ENCODE data around the gene FOXN4.

Gene FOXN4

GRCh38 chr12:109281452-109281851 lies 27.6 kb downstream of the FOXN4 start:
- no peak for DNase-seq (ENCODE audit: low read depth)

DNA sequence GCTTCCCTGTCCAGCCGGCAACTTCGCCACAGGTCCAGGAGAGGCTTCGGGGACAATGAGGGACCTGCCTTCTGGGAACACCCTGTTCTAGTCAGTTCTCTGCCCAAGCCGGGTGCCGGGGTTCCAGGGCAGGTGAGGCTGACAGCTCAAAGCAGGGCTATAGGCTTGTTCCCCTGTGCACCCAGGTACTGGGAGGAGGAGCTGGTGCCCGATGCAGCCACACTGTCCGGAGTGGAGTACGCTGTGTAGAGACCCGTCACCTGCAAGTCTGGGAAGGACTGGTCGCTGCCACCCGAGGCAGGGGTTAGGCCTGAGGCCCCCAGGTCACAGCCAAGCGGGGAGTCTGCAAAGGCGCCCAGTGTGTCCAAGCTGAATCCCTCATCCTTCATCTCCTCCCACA lies 29.6 kb downstream of the FOXN4 start:
- no peak for DNase-seq (ENCODE audit: low read depth)

- DNase-seq (ENCODE audit: low read depth): no peak
Measured at GRCh38 chr12:109278912-109279311, 30.2 kb downstream of the FOXN4 start.

DNA sequence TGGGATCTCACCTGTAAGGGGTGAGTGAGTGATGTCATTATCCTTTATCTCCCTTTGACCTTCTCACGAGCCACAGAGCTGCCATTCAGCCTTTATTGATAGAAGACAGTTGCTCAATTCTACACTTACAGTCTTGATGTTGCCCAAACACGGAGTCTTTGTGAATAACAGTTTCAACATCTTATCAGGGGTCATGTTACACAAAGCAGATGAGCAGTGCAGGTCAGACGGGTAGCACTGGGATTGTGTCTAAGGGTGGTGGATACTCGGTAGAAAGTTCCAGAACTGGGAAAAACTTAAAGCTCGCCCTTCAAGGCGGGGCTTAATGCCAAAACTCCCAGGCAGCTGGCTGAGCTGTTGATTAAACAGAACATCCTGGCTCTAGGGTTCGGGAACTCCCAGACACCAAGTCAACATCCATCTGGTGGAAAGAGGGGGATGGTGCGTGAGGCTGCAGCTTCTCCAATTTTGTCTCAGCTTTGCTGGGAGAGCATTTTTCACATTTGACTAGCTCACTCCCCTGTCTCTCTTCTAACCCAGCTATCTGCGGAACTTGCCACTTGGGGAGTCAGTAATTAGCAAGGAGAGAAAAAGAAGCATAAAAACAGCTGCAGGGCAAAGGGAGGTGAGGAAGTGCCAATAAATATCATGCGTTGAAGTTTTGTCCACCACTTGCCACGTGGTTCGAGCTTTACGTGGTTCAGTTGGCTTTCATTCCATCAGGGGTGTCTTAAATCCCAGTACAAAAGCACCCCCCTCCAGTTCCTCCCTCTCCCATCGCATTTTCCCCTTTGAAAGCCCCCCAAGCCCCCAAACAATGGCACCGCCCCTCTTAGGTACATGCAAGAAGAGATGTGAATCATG lies 31.0 kb downstream of the FOXN4 start:
- DNase-seq (ENCODE audit: low read depth): no peak

DNA sequence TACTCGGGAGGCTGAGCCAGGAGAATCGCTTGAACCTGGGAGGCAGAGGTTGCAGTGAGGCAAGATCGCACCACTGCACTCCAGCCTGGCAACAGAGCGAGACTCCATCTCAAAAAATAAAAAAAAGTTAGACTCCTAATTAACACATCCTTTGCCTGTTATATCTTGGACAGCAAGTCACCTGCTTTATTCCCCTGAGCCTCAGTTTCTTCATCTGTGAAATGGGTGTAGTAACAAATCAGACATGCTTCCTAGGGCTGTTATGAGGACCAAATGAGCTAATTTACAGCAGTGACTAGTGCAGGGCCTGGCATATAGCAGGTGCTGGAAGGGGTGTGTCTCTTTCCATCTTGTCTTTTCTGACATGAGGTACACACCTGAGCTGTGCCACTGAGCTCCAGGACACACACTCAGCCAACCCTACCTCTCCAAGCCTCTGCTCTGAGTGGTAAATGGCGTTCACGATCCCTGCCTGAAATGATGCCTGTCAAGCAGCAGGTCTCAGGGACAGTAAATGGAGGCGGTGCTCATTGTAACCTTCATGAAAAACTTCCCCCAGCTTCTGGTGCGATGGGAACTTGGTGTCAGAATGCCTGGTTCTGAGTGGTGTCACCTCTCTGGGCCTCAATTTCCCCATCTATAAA lies 31.7 kb downstream of the FOXN4 start:
- DNase-seq (ENCODE audit: low read depth): no peak

DNA sequence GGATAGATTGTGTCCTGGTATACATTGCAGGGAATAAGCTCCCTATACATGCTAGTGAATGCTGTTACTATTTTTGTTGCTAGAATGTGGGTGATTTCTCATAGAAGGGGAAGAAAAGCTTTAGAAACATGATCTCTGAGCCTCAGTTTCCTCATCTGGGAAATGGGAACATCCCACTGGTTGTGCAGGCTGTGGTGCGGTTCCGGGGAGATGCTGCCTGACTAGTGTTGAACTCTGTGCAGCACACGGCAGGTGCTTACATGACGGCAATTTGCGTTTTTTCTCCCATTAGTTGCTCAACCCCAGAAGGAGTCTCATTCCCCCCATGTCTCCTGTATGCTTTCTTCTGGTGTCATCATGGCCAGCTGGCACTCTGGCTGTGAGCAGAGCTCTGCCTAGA lies 32.9 kb downstream of the FOXN4 start:
- no peak for DNase-seq (ENCODE audit: low read depth)

- DNase-seq (ENCODE audit: low read depth): no peak
Measured at GRCh38 chr12:109275173-109275572, 33.9 kb downstream of the FOXN4 start.

DNA sequence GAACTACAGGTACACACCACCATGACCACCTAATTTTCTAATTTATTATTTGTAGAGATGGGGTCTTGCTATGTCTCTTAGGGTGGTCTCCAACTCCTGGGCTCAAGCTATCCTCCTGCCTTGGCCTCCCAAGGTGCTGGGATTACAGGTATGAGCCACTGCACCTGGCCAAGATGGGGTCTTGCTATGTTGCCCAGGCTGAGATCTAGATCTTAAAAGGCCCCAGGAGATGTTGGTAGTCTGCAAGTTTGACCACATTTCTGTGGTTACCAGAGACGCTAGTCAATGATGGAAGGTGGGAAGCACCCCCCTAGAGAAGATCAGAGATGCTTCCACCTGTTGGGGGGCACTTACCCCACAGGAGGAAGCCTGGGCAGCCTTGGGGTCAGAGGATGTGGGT lies 34.7 kb downstream of the FOXN4 start:
- DNase-seq (ENCODE audit: low read depth): no peak

- no peak for DNase-seq (ENCODE audit: low read depth)
Measured at GRCh38 chr12:109273354-109273753, 35.7 kb downstream of the FOXN4 start.

DNA sequence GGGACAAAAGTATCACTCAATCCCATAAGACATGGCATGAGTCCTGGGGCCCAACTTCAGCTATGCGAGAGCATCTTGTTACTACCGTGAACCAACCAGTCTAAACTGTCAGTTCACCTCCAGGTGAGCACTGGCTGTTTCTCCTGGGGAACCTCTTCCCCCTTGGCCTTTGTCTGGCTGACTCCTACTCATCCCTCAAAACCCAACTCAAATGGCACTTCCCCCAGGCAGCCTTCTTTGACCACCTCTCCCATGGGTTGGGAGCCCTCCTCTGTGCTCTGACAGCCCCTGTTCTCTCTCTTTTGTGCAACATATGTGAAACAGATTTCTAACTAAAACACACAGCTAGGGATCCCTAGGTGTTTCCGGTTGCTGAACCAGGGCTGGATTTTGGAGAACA lies 37.7 kb downstream of the FOXN4 start:
- no peak for DNase-seq (ENCODE audit: low read depth)

DNA sequence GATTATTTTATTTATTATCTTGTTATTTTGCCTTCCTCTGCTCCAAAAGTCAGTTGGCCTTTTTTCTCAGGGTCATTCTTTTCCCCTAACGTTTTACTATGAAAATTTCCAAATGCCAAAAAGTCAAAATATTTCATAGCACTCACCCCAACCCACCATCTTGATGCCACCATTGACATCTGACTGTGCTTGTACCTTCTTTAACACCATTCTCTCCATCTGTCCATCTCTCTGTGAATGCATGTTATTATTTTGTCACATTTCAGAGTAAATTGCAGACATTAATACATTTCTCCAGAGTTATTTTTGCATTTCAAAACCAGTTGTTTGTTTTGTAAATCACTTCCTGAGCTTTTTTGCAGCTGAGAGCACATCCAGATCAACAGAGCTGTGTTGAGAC lies 38.6 kb downstream of the FOXN4 start:
- no peak for DNase-seq (ENCODE audit: low read depth)

GRCh38 chr12:109269428-109269827 lies 39.7 kb downstream of the FOXN4 start:
- no peak for DNase-seq (ENCODE audit: low read depth)

DNA sequence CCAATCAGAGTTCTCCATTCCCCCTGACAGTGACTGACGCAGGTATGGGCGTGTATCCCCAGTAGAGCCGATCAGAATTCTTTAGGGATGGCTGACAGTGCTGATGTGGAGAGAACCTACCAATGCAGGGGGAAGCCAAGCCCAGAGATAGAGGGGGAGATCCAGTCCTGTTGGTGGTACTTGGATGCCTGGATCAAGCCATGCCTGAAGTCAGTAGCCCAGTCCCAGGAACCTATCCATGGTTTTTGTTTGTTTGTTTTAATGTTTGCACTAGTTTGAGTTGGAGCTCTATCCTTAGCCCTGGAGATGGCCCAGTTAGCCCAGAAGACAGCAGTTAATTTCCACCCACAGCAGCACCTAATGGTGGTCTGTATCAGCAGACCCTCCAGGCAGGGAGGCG lies 40.2 kb downstream of the FOXN4 start:
- no peak for DNase-seq (ENCODE audit: low read depth)

DNA sequence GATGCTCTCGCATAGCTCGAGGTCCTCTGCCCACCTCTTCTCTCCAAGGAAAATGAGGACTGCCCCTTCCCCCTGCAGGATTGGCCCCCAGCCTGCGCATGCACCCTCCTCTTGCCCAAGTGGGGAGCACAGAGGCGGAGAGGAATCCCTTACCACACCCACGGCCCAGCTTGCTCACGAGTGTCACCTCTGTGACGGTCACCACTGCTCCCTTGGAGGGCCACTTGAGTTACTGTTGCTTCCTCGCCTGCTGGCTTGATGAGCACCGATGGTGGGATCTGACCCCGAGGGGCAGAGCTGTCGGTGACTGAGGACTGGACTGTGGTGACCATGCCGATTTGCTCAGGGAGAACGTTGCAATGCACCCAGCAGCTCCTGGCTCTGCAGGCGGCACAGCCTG lies 41.7 kb downstream of the FOXN4 start:
- DNase-seq (ENCODE audit: low read depth): no peak

- DNase-seq (ENCODE audit: low read depth): no peak
Measured at GRCh38 chr12:109266106-109266879, 42.8 kb downstream of the FOXN4 start.

DNA sequence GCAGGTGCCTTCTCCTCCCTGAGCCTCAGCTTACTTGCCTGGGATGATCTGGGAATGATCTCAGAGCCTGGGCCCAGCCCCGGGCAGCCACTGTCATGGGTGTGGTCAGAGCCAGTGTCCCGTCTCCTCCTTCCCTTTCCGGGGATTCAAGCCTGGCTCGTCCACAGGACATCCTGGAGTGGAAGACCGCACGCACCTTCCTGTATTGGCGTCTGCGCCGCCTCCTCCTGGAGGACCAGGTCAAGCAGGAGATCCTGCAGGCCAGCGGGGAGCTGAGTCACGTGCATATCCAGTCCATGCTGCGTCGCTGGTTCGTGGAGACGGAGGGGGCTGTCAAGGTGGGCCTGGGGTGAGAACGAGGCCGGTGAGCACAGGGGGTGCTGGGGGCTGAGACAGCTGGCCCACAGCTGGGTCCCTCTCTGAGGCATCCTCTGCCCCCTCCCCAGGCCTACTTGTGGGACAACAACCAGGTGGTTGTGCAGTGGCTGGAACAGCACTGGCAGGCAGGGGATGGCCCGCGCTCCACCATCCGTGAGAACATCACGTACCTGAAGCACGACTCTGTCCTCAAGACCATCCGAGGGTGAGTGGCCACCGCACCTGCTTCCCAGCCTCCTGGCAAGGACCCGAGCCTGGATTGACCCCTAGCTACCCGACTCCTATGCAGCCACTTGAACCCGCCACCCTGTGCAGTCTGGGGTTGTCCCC lies 44.0 kb downstream of the FOXN4 start:
- no peak for DNase-seq (ENCODE audit: low read depth)

DNA sequence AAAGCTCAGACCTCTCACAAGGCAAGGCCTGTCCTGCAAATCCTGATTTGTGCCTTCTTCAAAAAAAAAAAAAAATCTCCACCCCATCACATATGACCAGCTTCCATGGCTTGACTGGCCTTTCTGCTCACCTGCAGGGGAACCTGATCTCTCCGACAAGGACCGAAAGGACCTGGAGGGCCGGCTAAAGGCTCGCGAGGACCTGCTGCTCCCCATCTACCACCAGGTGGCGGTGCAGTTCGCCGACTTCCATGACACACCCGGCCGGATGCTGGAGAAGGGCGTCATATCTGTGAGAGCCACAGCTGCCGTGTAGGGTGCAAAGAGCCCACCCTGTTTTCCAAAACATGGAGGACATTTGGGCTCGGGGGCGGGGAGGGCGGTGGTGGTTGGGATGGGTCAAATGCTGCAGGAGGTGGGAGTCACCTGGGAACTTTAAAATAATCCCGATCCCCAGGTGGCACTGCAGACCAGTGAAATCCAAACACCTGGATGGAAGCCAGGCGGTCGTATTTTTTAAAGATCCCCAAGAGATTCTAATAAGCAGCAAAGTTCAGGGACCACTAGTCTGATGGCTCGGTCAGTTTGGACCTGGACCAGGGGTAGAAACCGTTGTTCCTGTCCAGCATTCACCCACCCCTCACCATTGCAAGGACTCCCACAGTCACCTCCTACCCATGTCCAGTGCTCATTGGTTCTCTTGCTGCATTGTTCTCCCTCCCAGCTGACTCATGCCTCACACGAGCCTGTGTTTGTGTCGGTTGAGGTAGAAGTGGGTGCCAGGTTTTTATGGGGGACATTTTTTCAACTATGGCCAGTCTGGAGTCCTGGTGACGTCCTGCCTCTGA lies 44.8 kb downstream of the FOXN4 start:
- DNase-seq (ENCODE audit: low read depth): peak; percentile 77

GRCh38 chr12:109263439-109263838 lies 45.6 kb downstream of the FOXN4 start:
- DNase-seq (ENCODE audit: low read depth): no peak

GRCh38 chr12:109261939-109262338 lies 47.1 kb downstream of the FOXN4 start:
- DNase-seq (ENCODE audit: low read depth): no peak

- no peak for DNase-seq (ENCODE audit: low read depth)
Measured at GRCh38 chr12:109261087-109261486, 48.0 kb downstream of the FOXN4 start.

GRCh38 chr12:109259545-109259895 lies 49.6 kb downstream of the FOXN4 start:
- DNase-seq (ENCODE audit: low read depth): no peak
